ENCODE measurements around the gene SNRNP200. TPM values are rescaled to one million over a fixed set of nuclear protein-coding genes. Genes with fewer than 3 reads are reported as not detected.
A peak's percentile ranks its signal among the peaks of the same experiment; 100 is the strongest.

Gene SNRNP200
- polyA plus RNA-seq, 1 donor (not counting 4 experiments of a cell fraction or from before 2014, with no cell fraction given): 78.4 TPM

- Histone ChIP-seq H3K36me3 (ENCODE audit: control insufficient read depth in 2 of 2, extremely low read depth in 1 of 2, insufficient read depth in 2 of 2, low read length in 2 of 2) (peaks cover 0 to 4% of the 10 kb centered on the region in 2 experiments), H3K4me2 (ENCODE audit: control insufficient read depth, extremely low read depth, insufficient read depth, low read depth, low read length) (peak overlapping the region; percentile 58), H3K4me1 (ENCODE audit: control insufficient read depth, extremely low read depth, insufficient read depth, low read length) (peaks cover 31% of the 10 kb centered on the region), H3K27ac (ENCODE audit: control insufficient read depth, insufficient read depth, low read length) (peak overlapping the region; percentile 28), H3K9me3 (ENCODE audit: control insufficient read depth, low read depth, low read length) (no peaks in the 10 kb centered on the region), H3K27me3 (ENCODE audit: control insufficient read depth, extremely low read depth, insufficient read depth, low read length) (peaks cover 20% of the 10 kb centered on the region), H3K9me1 (ENCODE audit: control insufficient read depth, extremely low read depth, insufficient read depth, low read length) (no peaks in the 10 kb centered on the region), H2AFZ (ENCODE audit: control insufficient read depth, low read length) (peak overlapping the region; percentile 81), H3K9ac (ENCODE audit: control insufficient read depth, extremely low read depth, insufficient read depth, low read length) (peak overlapping the region; percentile 45), H3K79me2 (ENCODE audit: control insufficient read depth, insufficient read depth, low read length) (no peaks in the 10 kb centered on the region), H4K20me1 (ENCODE audit: control insufficient read depth, extremely low read depth, insufficient read depth, low read length) (no peaks in the 10 kb centered on the region), H3K4me3 (ENCODE audit: control insufficient read depth in 2 of 3, extremely low read depth in 1 of 3, insufficient read depth in 2 of 3, low read depth in 1 of 3, low read length in 3 of 3) (peak overlapping the region; percentile 16 to 61 (median 49))
- FAIRE-seq: no peak
- TF ChIP-seq CTCF (optimal IDR thresholded peaks at IDR 0.05 in 1 of 3, IDR thresholded peaks at IDR 0.05 in 1 of 3, conservative IDR thresholded peaks at IDR 0.05 in 1 of 3; ENCODE audit: extremely low read depth in 1 of 3, insufficient read depth in 2 of 3, low read length in 3 of 3): no peak
- no peak for TF ChIP-seq EZH2 (IDR thresholded peaks at IDR 0.05; ENCODE audit: low read length)
- dilution Hi-C loops (cut with MboI; ENCODE audit: extremely low pct_ligation_motif_present, low sequenced_read_pairs): no loop called here
- DNase-seq (ENCODE audit: low read depth, low spot score): no peak
These were observed 20.5 kb upstream of the SNRNP200 start for GRCh38 chr2:96325884-96326255.

- peak within 1 kb of the TSS; percentile 81 for H2AFZ ChIP-seq (ENCODE audit: control insufficient read depth, low read length)
- H3K4me2 ChIP-seq (ENCODE audit: control insufficient read depth, extremely low read depth, insufficient read depth, low read depth, low read length): peak within 1 kb of the TSS; percentile 58
- peaks cover 27% of the 10 kb centered on the region for H3K4me1 ChIP-seq (ENCODE audit: control insufficient read depth, extremely low read depth, insufficient read depth, low read length)
- FAIRE-seq (no peak), DNase-seq (ENCODE audit: low read depth, low spot score) (no peak)
- peak within 1 kb of the TSS; percentile 16 to 61 (median 49) for H3K4me3 ChIP-seq (ENCODE audit: control insufficient read depth in 2 of 3, extremely low read depth in 1 of 3, insufficient read depth in 2 of 3, low read depth in 1 of 3, low read length in 3 of 3)
- no peaks in the 10 kb centered on the region for H3K79me2 ChIP-seq (ENCODE audit: control insufficient read depth, insufficient read depth, low read length)
- H3K9me3 ChIP-seq (ENCODE audit: control insufficient read depth, low read depth, low read length): no peaks in the 10 kb centered on the region
- H3K9me1 ChIP-seq (ENCODE audit: control insufficient read depth, extremely low read depth, insufficient read depth, low read length): no peaks in the 10 kb centered on the region
- no peak for TF ChIP-seq EZH2 (IDR thresholded peaks at IDR 0.05; ENCODE audit: low read length)
- TF ChIP-seq CTCF (optimal IDR thresholded peaks at IDR 0.05 in 1 of 3, IDR thresholded peaks at IDR 0.05 in 1 of 3, conservative IDR thresholded peaks at IDR 0.05 in 1 of 3; ENCODE audit: extremely low read depth in 1 of 3, insufficient read depth in 2 of 3, low read length in 3 of 3): no peak
- H3K36me3 ChIP-seq (ENCODE audit: control insufficient read depth in 2 of 2, extremely low read depth in 1 of 2, insufficient read depth in 2 of 2, low read length in 2 of 2): peaks cover 0 to 4% of the 10 kb centered on the region in 2 experiments
- peak within 1 kb of the TSS; percentile 45 for H3K9ac ChIP-seq (ENCODE audit: control insufficient read depth, extremely low read depth, insufficient read depth, low read length)
- peaks cover 21% of the 10 kb centered on the region for H3K27me3 ChIP-seq (ENCODE audit: control insufficient read depth, extremely low read depth, insufficient read depth, low read length)
- H3K27ac ChIP-seq (ENCODE audit: control insufficient read depth, insufficient read depth, low read length): peak within 1 kb of the TSS; percentile 28
- dilution Hi-C loops (cut with MboI; ENCODE audit: extremely low pct_ligation_motif_present, low sequenced_read_pairs): no loop called here
- no peaks in the 10 kb centered on the region for H4K20me1 ChIP-seq (ENCODE audit: control insufficient read depth, extremely low read depth, insufficient read depth, low read length)
These were observed 19.9 kb upstream of the SNRNP200 start, which contains the start of gene ITPRIPL1 for GRCh38 chr2:96325041-96325883. Gene ITPRIPL1, plus strand, starts transcription at chr2:96325317. Its CDS starts 523 bp downstream, at chr2:96325840.
